ENCODE results near the gene FZD1. TPM values are rescaled to one million over a fixed set of nuclear protein-coding genes. Genes with fewer than 3 reads are reported as not detected.
A peak's percentile ranks its signal among the peaks of the same experiment; 100 is the strongest.

The FZD1 gene
- 13.3 and 14.2 TPM in 2 replicates for total RNA-seq
- polyA plus RNA-seq (2012) = 8.5 TPM

DNA sequence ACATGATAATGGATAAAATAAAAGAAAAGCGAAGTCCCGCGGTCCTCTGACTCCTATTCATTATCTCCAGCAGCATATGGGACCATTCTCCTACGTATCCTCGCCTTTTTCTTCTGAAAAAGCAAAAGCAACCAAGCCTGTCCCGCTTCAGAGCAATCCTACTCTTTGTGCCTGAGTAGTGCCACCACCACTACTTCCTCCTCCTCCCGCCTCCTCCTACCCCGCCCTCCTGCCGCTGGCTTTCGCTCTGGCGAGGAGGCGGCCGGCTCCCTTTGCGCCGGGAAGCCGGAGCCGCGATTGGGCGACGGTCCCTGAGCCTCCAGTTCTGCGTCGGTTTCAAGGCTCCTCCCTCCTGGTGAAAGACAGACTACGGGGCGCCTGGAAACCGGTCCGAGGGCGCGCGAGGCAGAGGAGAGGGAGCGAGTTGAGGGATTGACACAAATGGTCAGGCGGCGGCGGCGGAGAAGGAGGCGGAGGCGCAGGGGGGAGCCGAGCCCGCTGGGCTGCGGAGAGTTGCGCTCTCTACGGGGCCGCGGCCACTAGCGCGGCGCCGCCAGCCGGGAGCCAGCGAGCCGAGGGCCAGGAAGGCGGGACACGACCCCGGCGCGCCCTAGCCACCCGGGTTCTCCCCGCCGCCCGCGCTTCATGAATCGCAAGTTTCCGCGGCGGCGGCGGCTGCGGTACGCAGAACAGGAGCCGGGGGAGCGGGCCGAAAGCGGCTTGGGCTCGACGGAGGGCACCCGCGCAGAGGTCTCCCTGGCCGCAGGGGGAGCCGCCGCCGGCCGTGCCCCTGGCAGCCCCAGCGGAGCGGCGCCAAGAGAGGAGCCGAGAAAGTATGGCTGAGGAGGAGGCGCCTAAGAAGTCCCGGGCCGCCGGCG is at the start of gene FZD1:
Gene FZD1, plus strand, starts transcription at position 388 of the 878 bp plus-strand sequence. Its CDS starts 448 bp downstream, at position 836.
- DNase-seq (ENCODE audit: low read depth) = peak; percentile 100

DNA sequence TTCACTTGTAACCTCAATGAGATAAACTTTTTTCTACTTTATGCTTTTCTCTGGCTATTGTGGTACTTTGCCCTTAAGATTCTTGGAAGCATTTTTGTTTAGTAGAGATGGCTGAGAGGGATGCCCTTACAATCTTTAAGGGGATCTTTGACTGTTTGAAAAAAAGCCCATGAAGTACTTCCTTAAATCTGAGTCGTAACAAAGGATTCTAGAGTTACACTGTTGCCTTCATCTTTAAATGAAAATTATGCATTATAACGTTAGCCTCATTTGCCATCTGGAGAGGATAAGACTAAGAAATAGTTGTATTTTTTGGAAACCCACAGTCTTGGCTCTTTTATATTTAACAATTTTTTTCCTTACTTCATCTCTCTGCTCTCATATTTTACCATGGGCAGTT is 37.8 kb upstream of the FZD1 start:
- DNase-seq (ENCODE audit: low read depth) = no peak

DNA sequence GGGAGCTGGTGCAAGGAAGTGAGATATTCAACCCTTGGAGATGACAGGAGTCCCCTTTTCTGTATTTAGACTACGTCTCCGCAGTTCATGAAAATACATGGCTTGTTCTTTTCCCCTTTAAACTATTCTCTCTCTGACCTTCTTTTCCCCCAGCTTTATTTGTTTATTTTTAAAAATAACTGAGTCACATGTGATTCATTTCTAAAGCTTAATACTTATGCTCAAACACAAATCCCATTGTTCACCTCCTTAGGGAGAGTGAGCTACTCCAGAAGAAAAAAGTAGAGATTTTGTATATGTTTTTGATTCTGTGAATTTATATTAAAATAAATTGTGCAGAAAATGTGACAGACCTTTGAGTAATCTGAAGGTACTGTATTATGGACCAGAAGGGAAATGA is 35.9 kb upstream of the FZD1 start:
- no peak for DNase-seq (ENCODE audit: low read depth)

DNA sequence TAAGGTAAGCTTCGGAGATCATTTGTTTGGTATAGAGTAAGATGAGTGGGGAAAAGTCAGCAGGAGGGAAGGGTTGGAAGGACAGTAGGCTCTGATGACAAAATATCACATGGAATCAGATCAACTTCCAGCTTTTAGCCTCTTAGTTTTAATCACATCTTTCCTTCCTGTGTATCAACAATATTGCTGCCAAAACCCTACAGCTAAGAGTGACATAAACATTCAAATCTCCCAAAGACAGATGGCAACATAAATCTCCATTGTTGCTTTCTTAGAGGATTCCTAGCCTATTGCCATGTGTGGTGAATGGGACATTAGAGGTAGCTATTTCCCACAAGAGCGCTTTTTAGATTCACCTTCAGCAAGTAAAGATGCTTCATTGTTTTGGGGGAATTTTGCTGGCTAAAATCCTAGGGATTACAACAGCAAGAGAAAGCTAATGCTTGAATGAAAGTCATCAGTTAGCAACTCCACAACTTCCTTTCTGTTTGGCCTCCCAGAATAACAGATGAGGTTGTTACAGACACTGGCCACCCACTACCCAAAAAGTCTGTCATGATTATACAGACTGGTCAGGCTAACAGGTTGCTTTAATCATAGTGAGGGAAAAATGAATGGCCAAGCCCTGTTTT is 35.2 kb upstream of the FZD1 start:
- no peak for DNase-seq (ENCODE audit: low read depth)

DNA sequence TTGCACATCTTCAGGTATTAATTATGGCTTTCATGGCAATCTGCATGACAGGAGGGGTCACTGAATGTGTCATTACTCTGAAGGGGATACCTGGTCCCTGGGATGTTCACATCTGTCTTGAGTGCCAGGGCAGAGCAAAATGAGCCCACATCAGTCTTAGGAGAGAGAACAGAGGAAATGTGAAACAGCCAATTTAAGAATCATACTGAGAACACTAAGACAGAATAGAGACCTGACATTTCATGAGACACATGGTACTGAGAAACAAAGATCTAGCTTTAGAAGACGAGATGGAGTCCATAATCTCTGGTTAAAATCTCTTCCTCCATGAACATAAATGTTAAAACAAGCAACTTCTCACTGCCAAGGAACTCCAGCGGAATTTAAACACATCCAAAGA is 34.1 kb upstream of the FZD1 start:
- no peak for DNase-seq (ENCODE audit: low read depth)

DNA sequence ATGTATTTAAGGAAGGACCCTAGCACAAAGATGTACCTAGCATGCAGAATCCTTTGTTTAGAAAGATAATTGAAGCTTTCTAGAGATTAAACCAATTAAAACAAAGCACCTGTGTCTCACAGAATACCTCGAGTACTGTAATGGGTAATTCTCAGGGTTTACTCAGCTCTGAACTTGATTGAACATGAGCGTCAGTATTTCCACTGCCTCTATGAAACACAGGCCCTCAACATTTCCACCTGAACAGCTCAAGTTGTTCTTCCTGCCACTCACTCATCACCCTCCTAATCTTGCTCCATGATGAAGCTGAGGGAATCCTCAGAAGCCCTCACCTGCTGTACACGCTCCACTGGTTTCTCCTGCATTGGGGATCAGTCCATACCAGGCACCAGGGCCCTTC is 33.7 kb upstream of the FZD1 start:
- DNase-seq (ENCODE audit: low read depth) = no peak

DNA sequence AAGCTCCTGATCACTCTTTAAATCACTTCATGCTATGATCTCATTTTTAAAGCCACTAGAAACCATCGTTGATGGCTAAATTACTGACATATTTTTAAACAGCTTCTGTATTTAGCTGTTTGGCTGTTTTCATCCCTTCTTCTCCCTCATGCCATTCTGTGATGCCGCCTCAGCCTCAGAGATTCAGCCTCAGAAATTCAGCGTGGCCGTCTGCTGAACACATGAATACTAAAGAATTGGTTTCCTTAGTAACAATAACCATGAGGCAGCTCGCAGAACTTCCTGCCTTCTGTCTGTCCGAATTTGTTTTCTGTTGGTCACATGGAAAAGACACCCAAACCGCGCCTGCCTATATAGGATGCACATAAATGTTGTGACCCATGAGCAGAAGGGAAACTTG is 31.0 kb upstream of the FZD1 start:
- no peak for DNase-seq (ENCODE audit: low read depth)

DNA sequence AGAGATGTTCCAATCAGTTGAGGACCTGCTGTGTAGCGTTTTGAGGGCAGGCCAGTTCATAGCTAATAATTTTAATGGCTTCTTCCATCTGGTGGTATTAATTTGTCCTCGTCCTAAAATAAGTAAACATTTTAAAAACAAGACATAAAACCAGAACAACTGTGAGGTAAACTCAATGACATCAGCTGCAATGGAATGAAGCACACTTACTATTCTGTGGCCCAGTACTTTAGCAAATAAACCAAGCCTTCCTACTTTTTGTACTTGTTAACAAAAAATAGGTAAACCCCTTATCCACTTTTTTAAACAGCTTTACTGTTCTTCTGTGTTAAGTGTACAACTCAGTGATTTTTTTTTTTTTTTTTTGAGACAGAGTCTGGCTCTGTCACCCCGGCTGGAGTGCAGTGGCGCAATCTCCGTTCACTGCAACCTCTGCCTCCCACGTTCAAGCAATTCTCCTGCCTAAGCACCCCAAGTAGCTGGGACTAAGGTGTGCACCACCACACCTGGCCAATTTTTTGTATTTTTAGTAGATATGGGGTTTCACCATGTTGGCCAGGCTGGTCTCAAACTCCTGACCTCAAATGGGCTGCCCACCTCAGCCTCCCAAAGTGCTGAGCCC is 28.9 kb upstream of the FZD1 start:
- DNase-seq (ENCODE audit: low read depth) = no peak

DNA sequence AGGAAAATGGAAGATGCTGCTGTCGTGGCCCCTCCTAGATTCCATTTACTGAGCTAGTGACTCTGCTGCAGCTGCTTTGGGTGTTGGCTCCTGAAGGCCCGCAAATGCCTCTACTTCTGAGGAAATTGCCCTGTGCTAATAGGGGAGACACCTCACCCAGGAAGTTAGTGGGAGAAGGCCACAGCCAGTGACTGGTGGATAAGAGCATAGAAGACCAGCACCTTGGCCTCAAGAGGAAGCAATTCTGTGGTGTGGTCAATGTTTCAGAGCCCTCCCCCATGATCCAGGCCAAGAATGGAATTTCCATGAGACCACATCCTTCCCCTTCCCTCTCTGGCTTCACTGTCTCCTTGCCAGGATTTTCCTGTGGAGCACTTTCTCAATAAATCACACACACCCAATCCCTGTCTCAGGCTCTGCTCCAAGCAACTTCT is 25.0 kb upstream of the FZD1 start:
- DNase-seq (ENCODE audit: low read depth) = peak; percentile 99

DNA sequence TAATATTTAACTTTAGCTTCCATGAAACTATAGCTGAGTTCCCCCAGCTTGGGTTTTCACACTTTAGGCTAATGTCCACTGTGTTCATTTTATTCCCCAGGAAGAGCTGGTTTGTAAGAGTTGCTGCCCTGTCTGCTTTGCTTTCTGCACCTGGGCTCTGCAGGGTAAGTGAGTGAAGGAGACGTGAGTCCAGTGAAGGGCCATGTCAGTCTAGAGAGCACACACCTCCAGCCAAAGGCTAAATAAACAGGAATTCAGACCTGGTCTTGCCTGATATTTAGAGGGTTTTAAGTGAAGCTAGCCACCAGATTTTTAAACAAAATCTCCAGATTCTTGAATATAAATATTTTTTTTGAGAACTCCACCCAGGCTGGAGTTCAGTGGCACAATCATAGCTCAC is 24.5 kb upstream of the FZD1 start:
- DNase-seq (ENCODE audit: low read depth) = no peak

DNA sequence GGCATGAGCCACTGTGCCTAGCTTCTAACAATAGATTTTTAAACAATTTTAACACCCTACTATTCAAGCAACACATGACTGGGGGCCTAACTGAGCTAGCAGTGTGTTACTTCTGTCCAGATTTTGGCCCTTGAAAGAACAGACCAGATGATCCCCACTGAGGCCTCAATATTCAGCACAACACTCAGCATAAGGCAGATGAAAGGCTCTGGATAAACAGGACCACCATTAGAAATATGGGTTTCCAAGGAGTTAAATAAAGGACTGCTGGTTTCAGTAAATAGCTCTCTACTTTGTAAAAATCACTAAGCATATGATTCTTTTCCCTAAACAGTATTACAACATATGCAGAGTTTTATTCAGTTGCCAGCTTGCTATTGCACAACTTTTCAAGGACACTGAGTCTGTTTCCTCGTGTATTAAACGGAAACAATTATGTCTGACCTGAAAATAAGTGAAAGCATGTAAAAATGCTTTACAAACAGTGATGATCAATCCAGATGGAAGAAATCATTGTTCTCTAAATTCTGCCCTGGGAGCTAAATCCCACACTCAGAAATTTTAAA is 23.8 kb upstream of the FZD1 start:
- DNase-seq (ENCODE audit: low read depth) = no peak

DNA sequence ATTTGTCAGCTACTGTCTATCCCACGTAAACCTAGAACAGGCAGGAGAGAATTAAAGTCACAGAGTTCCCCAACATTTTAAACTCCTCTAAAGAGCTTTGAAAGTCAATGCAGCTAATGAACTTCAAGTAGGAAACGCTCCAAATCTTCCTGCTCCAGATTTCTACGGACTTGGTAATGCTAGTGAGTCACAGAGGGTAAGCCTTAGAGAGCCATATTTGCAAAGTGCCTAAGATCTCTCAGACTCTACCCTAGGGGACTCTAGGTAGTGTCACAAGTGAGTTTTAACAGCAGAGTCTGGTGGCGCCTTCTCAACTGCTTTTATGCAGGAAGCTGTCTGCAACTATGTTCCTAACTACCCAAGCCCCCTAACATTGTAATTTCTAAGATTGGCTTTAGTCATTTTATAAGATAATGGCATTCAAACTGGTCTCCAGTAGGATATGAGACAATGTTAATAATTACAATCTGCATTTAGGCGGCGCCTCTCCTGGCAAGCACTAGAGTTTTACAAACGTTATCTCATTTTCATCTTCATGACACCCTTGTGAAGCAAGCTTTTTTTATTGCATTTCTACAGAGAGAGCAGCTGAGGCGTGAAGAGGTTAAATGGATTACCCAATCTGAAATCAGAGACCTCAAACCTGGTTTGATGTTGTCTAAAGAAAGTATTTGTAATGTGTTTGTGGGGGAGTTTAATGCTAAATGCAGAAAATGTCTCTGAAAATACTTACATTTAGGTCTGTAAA is 22.0 kb upstream of the FZD1 start:
- DNase-seq (ENCODE audit: low read depth) = peak; percentile 52

DNA sequence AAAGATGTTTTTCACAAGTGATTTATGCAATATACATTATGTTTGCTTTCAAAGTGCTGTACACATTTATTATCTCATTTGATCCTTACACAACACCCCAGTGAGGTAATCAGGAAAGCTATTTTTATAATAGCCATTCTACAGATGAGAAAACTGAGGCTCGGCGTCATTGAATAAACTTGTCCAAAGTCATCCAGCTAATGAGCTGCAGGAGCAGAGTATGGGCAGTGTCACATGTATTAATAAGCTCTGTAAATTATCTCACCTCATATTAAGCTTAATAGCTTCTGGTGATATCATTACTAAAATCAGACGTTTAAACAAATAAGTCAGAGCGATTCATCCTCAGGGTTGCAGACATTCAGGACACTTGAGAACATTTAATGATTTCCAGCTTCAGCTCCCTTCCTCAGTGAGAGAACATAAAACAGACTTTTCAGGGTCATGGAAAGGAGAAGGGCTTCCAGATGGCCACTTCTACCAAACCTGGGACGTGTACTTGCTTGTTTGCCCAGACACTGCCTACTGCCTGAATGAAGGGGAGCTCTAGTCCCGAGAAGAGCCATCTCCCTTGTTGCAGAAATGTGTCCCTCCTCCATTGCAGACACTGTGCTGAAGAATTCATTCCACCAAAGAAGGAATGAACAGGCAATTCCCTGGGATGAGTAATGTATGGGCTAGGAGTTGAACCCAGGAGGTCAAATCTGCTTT is 20.5 kb upstream of the FZD1 start:
- DNase-seq (ENCODE audit: low read depth) = no peak

DNA sequence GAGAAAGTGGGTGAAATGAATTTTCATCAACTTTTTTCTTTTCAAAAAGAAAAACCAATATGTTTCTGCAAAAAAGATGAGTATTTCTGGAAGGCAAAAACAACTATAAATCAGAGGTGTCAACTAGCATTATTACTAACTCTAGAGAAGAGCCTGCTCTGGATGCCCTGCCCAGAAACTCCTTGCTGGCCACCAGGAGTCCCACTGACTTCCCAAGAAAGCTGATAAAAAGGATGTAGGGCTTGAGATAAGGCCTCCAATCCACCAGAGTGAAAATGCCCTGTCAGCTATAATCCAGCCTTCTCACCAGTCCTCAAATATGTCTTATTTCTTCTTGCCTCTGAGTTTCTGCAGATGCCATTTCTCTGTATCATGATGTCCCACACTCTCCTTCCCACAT is 16.7 kb upstream of the FZD1 start:
- no peak for DNase-seq (ENCODE audit: low read depth)

DNA sequence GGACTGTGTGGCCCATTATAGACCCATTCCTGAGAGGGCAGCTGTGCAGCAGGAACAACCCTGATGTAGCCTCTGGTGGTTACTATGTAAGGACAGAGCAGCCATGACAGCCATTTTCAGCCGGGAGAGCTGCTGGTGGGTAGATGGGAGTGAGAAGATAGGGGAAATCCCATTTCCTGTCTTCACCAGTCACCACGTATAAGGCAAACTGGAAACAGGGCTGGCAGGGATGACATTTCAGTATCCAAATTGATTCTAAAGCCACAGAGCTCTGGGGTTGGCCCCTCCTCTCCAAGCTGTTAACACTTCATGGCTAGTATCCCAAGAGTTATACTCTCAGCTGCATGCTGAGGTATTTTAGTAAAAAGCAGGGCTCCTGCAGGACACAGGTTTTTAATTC is 15.2 kb upstream of the FZD1 start:
- DNase-seq (ENCODE audit: low read depth) = peak; percentile 65

DNA sequence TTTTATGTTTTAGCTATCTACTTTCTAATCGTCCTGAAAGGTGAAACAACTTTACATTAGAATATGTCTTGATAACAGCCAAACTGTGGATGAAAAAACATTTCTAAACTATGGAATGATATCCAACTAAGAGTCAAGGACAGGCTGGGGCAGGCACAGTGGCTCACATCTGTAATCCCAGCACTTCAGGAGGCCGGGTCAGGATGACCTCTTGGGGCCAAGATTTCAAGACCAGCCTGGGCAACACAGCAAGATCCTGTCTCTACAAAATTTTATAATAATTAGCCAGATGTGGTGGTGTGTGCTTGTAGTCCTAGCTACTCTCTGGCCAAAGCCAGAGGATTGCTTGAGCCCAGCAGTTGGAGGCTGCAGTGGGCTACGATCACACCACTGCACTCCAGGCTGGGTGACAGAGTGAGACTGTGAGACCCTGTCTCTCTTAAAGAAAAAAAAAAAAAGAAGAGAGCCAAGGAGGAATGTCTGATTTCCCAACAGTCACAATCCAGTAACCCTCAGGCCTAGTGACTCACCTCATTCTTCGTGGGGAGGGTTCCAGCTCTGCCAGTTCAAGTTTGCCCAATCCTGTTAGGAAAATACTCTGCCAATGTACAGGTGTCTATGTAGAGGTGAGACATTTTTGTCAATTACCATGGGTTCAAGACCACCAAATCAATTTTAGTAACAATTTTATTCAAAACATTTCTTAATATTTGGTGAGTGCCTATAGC is 14.6 kb upstream of the FZD1 start:
- DNase-seq (ENCODE audit: low read depth) = peak; percentile 57

DNA sequence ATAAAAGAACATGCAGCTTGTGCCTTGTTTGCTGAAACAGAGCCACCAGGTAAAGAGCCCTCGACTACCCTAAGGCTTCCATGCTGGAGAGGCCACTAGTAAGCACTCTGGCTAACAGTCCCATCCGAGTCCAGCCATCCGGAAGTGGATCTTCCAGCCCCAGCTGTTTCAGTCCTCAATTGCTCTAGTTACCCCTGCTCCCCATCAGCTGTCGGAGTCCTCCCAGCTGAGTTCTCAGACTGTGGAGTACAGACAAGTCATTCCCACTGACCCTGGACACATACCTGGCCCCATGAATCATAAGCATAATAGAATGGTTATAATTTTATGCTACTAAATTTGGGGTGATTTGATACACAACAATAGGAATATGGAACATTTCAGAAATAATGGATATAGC is 13.5 kb upstream of the FZD1 start:
- peak; percentile 68 for DNase-seq (ENCODE audit: low read depth)

DNA sequence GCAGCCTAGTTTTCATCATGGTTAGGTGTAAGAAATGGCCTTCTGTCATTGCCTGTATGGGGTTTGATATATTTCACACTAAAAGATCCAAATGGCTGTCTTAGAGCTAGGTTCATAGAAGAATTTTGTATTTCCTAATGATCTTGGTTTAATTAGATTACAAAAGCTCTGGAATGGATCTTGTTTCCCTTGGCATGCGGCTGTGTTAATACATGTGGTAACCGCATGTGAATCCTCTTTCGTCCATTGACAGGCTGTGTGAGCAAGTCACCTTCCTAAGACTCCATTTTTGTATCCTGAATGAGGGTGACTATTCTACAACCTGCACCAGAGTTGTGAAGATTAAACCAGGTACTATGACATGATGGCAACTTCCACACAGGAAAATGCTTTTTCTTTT is 12.4 kb upstream of the FZD1 start:
- DNase-seq (ENCODE audit: low read depth) = no peak

DNA sequence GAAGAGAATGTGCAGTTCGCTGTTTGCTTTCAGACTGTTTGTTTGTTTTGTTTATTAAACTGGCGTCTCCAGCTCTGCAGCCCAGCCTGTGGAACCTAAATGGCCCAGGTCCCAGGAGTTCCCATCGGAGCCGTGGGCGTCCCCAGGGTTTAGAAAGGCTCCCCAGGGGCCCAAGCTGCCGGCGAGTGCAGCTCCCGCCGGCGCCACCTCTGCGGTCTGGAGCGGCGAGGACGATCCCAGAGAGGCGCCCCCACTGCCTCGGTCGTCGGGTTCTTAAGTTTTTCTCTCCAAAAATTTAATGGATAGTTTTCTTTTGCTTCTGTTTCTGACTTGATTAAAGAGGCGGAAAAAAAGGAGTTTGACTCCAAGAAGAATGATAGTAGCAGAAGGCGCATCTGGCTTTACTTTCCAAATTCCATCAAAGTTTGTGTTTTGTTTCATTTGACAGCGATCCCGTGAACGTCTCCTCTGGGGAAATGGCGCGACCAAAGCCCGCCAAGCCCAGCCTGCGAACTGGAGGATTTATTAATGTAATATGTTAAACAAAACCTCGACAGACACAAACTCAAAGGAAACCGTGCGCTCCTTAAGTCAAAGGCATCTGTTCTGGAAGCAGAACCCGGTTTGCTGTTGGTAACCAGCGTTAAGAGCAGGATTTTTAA is 718 bp upstream of the FZD1 start:
- peak; percentile 63 for DNase-seq (ENCODE audit: low read depth)
